ENCODE results near the gene ZNF697. TPM values are rescaled to one million over a fixed set of nuclear protein-coding genes. Genes with fewer than 3 reads are reported as not detected.
"Not testable (repeated sequence)": the region's sequence is repeated elsewhere in the genome, so short reads cannot be mapped to it uniquely, and the experiment has no call there.

The ZNF697 gene
- total and polyA plus RNA-seq, 2 donors (not counting 1 experiment from before 2014, with no cell fraction given): not detected

DNA sequence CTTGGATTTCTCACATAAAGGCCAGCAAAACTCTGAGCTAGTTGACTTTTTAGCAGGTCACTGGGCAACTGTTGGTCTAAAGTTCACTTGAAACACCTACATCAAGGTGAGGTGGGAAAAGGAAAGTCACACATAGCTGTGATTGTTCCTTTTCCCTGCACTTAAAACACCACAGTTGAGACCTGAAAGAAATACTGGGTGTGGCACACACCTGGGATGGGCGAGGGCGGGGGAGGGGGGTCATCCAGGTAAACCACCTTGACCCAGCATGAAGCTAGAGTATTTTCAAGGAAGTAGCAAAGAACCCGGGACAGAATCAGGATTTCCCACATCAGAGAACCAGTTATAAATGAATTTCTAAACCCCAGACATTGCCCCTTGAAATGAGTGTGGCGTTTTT lies 26.4 kb downstream of the ZNF697 start:
- H3K9me3 Mint-ChIP-seq (ENCODE audit: insufficient read depth): no peaks in the 10 kb centered on the region
- Histone ChIP-seq H3K27me3 (replicated peaks in 1 of 4; ENCODE audit: control extremely low read depth in 1 of 4, control insufficient read depth in 3 of 4, insufficient read depth in 4 of 4, low read length in 3 of 4) (peaks cover 0 to 6% (median 0%) of the 10 kb centered on the region in 4 experiments), H2AFZ (ENCODE audit: insufficient read depth, low read depth, low read length, poor library complexity, severe bottlenecking) (no peak overlapping the region), H3K9me3 (ENCODE audit: control extremely low read depth in 1 of 3, control insufficient read depth in 2 of 3, insufficient read depth in 1 of 3, low read length in 2 of 3) (peaks cover 0 to 14% (median 0%) of the 10 kb centered on the region in 3 donors), H3K4me1 (ENCODE audit: control insufficient read depth in 2 of 2, insufficient read depth in 2 of 2, low read length in 2 of 2) (no peaks in the 10 kb centered on the region), H3K27ac (ENCODE audit: low read length in 2 of 2) (no peak overlapping the region), H3K4me3 (ENCODE audit: control extremely low read depth in 1 of 5, extremely low read depth in 1 of 5, insufficient read depth in 1 of 5, low read depth in 2 of 5, low read length in 4 of 5) (no peak overlapping the region), H3K9ac (ENCODE audit: low read length) (no peak overlapping the region), H4K20me1 (ENCODE audit: control insufficient read depth, insufficient read depth, low read length, poor library complexity, severe bottlenecking) (no peaks in the 10 kb centered on the region), H3K4me2 (replicated peaks; ENCODE audit: low read depth, low read length, poor library complexity, severe bottlenecking) (no peak overlapping the region), H3K36me3 (replicated peaks in 1 of 2; ENCODE audit: control extremely low read depth in 1 of 2, control insufficient read depth in 1 of 2, extremely low read depth in 1 of 2, insufficient read depth in 2 of 2, low read length in 1 of 2) (no peaks in the 10 kb centered on the region), H3K79me2 (ENCODE audit: control insufficient read depth, insufficient read depth, low read length) (no peaks in the 10 kb centered on the region)
- no peaks in the 10 kb centered on the region for H3K4me1 Mint-ChIP-seq
- 86% methylated on average over 1 of the region's 4 CpGs for WGBS (ENCODE audit: insufficient coverage)
- ChIA-PET POLR2A (no interaction called here), CTCF (no interaction called here)
- peaks cover 4% of the 10 kb centered on the region for H3K27me3 Mint-ChIP-seq
- ATAC-seq (ENCODE audit: low read depth) (no peak), DNase-seq (no peak)
- TF ChIP-seq, protein P1, sequence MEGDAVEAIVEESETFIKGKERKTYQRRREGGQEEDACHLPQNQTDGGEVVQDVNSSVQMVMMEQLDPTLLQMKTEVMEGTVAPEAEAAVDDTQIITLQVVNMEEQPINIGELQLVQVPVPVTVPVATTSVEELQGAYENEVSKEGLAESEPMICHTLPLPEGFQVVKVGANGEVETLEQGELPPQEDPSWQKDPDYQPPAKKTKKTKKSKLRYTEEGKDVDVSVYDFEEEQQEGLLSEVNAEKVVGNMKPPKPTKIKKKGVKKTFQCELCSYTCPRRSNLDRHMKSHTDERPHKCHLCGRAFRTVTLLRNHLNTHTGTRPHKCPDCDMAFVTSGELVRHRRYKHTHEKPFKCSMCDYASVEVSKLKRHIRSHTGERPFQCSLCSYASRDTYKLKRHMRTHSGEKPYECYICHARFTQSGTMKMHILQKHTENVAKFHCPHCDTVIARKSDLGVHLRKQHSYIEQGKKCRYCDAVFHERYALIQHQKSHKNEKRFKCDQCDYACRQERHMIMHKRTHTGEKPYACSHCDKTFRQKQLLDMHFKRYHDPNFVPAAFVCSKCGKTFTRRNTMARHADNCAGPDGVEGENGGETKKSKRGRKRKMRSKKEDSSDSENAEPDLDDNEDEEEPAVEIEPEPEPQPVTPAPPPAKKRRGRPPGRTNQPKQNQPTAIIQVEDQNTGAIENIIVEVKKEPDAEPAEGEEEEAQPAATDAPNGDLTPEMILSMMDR (IDR thresholded peaks at IDR 0.05): no peak
- TF ChIP-seq EZH2 (IDR thresholded peaks at IDR 0.05; ENCODE audit: borderline replicate concordance, insufficient read depth, low read depth, low read length, poor library complexity, severe bottlenecking): no peak
- no peak overlapping the region for H3K4me3 Mint-ChIP-seq
- no peak overlapping the region for H3K27ac Mint-ChIP-seq
- intact Hi-C loops (cut with micrococcal nuclease): no loop called here

DNA sequence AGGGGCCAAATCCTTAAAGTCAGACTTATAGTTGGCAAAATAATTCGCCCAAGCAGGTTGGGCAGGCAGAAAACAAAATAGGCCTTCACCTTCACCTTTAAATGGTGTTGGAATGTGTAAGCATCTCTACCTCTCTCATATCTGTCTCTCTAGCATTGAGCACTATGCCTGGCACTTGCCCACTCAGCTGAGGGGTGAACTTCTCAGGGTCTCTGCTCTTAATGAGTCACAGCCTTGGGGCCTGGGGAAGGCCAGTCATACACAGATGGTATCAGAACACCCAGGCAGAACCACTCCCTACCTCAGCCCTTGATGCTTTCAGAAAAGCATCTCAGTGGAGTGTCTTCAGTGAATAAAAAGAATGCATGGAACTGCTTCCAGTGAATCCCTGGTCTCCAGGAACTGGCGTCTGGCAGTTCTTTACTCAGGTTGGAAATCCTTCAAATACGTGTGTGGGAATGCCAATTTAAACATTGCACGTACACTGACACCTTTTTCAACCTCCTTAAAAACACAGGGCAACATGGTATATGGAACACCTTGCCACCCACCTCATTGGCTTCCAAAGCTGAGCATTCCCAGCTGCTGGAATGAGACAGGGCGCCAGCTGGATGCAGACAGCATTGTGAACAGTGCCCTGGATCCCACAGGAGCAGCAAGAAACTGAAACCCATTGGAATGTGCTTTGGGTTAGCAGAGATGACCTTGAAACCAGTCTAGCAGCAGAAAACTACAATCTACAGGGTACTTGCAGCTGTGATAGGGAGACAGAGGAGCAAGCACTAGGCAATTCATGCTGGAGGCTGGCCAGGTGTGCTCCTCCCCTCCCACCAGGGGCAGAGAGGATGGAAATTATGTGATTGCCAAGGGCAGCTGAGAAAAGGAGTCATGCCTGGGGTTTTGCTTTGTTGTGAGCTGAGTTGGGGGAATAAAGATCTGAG lies 30.0 kb downstream of the ZNF697 start:
- Histone ChIP-seq H3K4me3 (ENCODE audit: control extremely low read depth in 1 of 5, extremely low read depth in 1 of 5, insufficient read depth in 1 of 5, low read depth in 2 of 5, low read length in 4 of 5) (no peak overlapping the region), H3K9me3 (ENCODE audit: control extremely low read depth in 1 of 3, control insufficient read depth in 2 of 3, insufficient read depth in 1 of 3, low read length in 2 of 3) (peaks cover 0 to 9% (median 0%) of the 10 kb centered on the region in 3 donors), H3K4me1 (ENCODE audit: control insufficient read depth in 2 of 2, insufficient read depth in 2 of 2, low read length in 2 of 2) (no peaks in the 10 kb centered on the region), H2AFZ (ENCODE audit: insufficient read depth, low read depth, low read length, poor library complexity, severe bottlenecking) (no peak overlapping the region), H3K27me3 (replicated peaks in 1 of 4; ENCODE audit: control extremely low read depth in 1 of 4, control insufficient read depth in 3 of 4, insufficient read depth in 4 of 4, low read length in 3 of 4) (peaks cover 0 to 4% (median 0%) of the 10 kb centered on the region in 4 experiments), H3K36me3 (replicated peaks in 1 of 2; ENCODE audit: control extremely low read depth in 1 of 2, control insufficient read depth in 1 of 2, extremely low read depth in 1 of 2, insufficient read depth in 2 of 2, low read length in 1 of 2) (no peaks in the 10 kb centered on the region), H3K9ac (ENCODE audit: low read length) (no peak overlapping the region), H3K4me2 (replicated peaks; ENCODE audit: low read depth, low read length, poor library complexity, severe bottlenecking) (no peak overlapping the region), H3K27ac (ENCODE audit: low read length in 2 of 2) (no peak overlapping the region), H3K79me2 (ENCODE audit: control insufficient read depth, insufficient read depth, low read length) (no peaks in the 10 kb centered on the region), H4K20me1 (ENCODE audit: control insufficient read depth, insufficient read depth, low read length, poor library complexity, severe bottlenecking) (no peaks in the 10 kb centered on the region)
- TF ChIP-seq, protein P1 (IDR thresholded peaks at IDR 0.05): no peak
- no peak for TF ChIP-seq EZH2 (IDR thresholded peaks at IDR 0.05; ENCODE audit: borderline replicate concordance, insufficient read depth, low read depth, low read length, poor library complexity, severe bottlenecking)
- ChIA-PET CTCF (no interaction called here), POLR2A (no interaction called here)
- intact Hi-C loops (cut with micrococcal nuclease): no loop called here
- Mint-ChIP-seq H3K9me3 (ENCODE audit: insufficient read depth) (no peaks in the 10 kb centered on the region), H3K4me3 (no peak overlapping the region), H3K27ac (no peak overlapping the region), H3K27me3 (no peaks in the 10 kb centered on the region), H3K4me1 (no peaks in the 10 kb centered on the region)
- ATAC-seq (ENCODE audit: low read depth) (no peak), DNase-seq (no peak)
- WGBS (ENCODE audit: insufficient coverage): 67% methylated on average over 4 of the region's 5 CpGs

DNA sequence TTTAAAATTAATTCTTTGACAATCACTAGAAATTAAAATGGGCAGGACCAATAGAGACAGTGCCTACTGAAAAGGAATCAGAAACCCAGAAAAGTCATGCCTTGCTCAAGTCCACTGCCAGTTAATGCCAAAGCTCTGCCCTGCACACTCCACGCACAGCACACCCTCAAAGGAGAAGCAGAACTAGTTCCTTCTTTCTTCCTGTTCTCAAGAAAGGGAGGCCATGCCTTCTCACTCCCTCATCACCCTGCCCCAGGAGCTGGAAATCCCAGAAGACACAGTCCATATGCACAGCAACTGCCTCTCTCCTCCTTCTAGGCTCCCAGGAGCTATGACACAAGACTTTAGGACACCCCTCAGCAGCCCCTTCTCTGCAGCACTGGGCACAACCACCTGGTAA lies 31.3 kb downstream of the ZNF697 start:
- POLR2A ChIA-PET; H3K4me1 Mint-ChIP-seq; H3K27me3 Mint-ChIP-seq; H3K27ac ChIP-seq (ENCODE audit: low read length in 2 of 2); H3K9me3 ChIP-seq (ENCODE audit: control extremely low read depth in 1 of 3, control insufficient read depth in 2 of 3, insufficient read depth in 1 of 3, low read length in 2 of 3); intact Hi-C loops (cut with micrococcal nuclease); H3K36me3 ChIP-seq (replicated peaks in 1 of 2; ENCODE audit: control extremely low read depth in 1 of 2, control insufficient read depth in 1 of 2, extremely low read depth in 1 of 2, insufficient read depth in 2 of 2, low read length in 1 of 2); H3K9ac ChIP-seq (ENCODE audit: low read length); H3K27me3 ChIP-seq (replicated peaks in 1 of 4; ENCODE audit: control extremely low read depth in 1 of 4, control insufficient read depth in 3 of 4, insufficient read depth in 4 of 4, low read length in 3 of 4); H3K4me1 ChIP-seq (ENCODE audit: control insufficient read depth in 2 of 2, insufficient read depth in 2 of 2, low read length in 2 of 2); H3K79me2 ChIP-seq (ENCODE audit: control insufficient read depth, insufficient read depth, low read length); H3K4me3 ChIP-seq (ENCODE audit: control extremely low read depth in 1 of 5, extremely low read depth in 1 of 5, insufficient read depth in 1 of 5, low read depth in 2 of 5, low read length in 4 of 5); ATAC-seq (ENCODE audit: low read depth); DNase-seq; H2AFZ ChIP-seq (ENCODE audit: insufficient read depth, low read depth, low read length, poor library complexity, severe bottlenecking); H3K27ac Mint-ChIP-seq; H4K20me1 ChIP-seq (ENCODE audit: control insufficient read depth, insufficient read depth, low read length, poor library complexity, severe bottlenecking); H3K9me3 Mint-ChIP-seq (ENCODE audit: insufficient read depth); H3K4me2 ChIP-seq (replicated peaks; ENCODE audit: low read depth, low read length, poor library complexity, severe bottlenecking); H3K4me3 Mint-ChIP-seq: not testable (repeated sequence)
- WGBS (ENCODE audit: insufficient coverage): no CpG with 5 or more reads among the region's 1 CpG
- CTCF ChIA-PET: interaction anchor here (1.9 to 4.2 kb wide), 2 partner anchors 13 to 58 kb away, joined by 5 to 24 read pairs; no protein-coding TSS in a partner anchor

Data from B cell (primary cell).